Activated T-cell treated with anti-CD3 and anti-CD28 coated beads, Interleukin-2, amount 50 U/mL, for 1 hour (primary cell): ENCODE data around the gene C7orf57.

Experiments used
- DNase-seq: peaks from one replicate; pipeline ENCODE4 v3.0.0-alpha.2; 2020

C7orf57 gene

GRCh38 chr7:48087349-48087748 lies 52.0 kb downstream of the C7orf57 start:
- no peak for DNase-seq

- DNase-seq = no peak
These were observed 53.3 kb downstream of the C7orf57 start for GRCh38 chr7:48088559-48089045.

- peak; percentile 87 for DNase-seq
These were observed 54.0 kb downstream of the C7orf57 start, which contains the start of gene UPP1 for GRCh38 chr7:48089046-48090003. TSS of gene UPP1 (plus strand) at chr7:48089265. CDS start at chr7:48094784, 5,519 bp downstream.

- no peak for DNase-seq
These were observed 54.9 kb downstream of the C7orf57 start for GRCh38 chr7:48090095-48090805.

GRCh38 chr7:48091506-48092433 lies 56.4 kb downstream of the C7orf57 start:
- no peak for DNase-seq

- no peak for DNase-seq
These were observed 59.5 kb downstream of the C7orf57 start for GRCh38 chr7:48094861-48095293.

GRCh38 chr7:48096273-48096672 lies 60.9 kb downstream of the C7orf57 start:
- DNase-seq = no peak

GRCh38 chr7:48097521-48098231 lies 62.3 kb downstream of the C7orf57 start:
- DNase-seq = peak; percentile 45

GRCh38 chr7:48098846-48099245 lies 63.5 kb downstream of the C7orf57 start:
- DNase-seq = no peak

- no peak for DNase-seq
These were observed 64.4 kb downstream of the C7orf57 start for GRCh38 chr7:48099781-48100180.

- DNase-seq = no peak
These were observed 66.0 kb downstream of the C7orf57 start for GRCh38 chr7:48101352-48101751.

- DNase-seq = no peak
These were observed 66.6 kb downstream of the C7orf57 start for GRCh38 chr7:48101968-48102367.

GRCh38 chr7:48102530-48102929 lies 67.2 kb downstream of the C7orf57 start:
- DNase-seq = no peak

- DNase-seq = no peak
These were observed 69.7 kb downstream of the C7orf57 start for GRCh38 chr7:48105045-48105444.

GRCh38 chr7:48106906-48107659 lies 71.7 kb downstream of the C7orf57 start:
- no peak for DNase-seq

GRCh38 chr7:48107926-48108472 lies 72.7 kb downstream of the C7orf57 start:
- DNase-seq = no peak

GRCh38 chr7:48108959-48109847 lies 73.9 kb downstream of the C7orf57 start:
- DNase-seq = no peak

- DNase-seq = peak; percentile 94
These were observed 74.7 kb downstream of the C7orf57 start for GRCh38 chr7:48109848-48110663.

- no peak for DNase-seq
These were observed 75.5 kb downstream of the C7orf57 start for GRCh38 chr7:48110868-48111267.
